GM23248 (cell line): ENCODE data around the gene ADGRL2. TPM values are rescaled to one million over a fixed set of nuclear protein-coding genes. Genes with fewer than 3 reads are reported as not detected.

ENCODE experiments used
- DNase-seq: peaks from one replicate; pipeline ENCODE4 v3.0.0-alpha.2; 2015
- H2AFZ ChIP-seq: fragments of 200-600 bp; sonication (generic); 2 replicates; pipeline ENCODE4 v1.6.1; 2016; ENCODE audit warnings: antibody characterized with exemption
- H3F3A ChIP-seq: fragments of 200-600 bp; sonication (generic); 2 replicates; pipeline ENCODE4 v1.6.1; 2016; ENCODE audit warnings: mild to moderate bottlenecking, antibody characterized with exemption, mixed run types; ENCODE audit not compliant: insufficient read depth
- H3K27ac ChIP-seq: fragments of 200-600 bp; sonication (generic); 2 replicates; pipeline ENCODE4 v1.5.1; 2016; ENCODE audit warnings: mild to moderate bottlenecking
- H3K27me3 ChIP-seq: fragments of 200-600 bp; sonication (generic); replicated peaks from 2 replicates; pipeline ENCODE4 v1.6.1; 2016; ENCODE audit warnings: mild to moderate bottlenecking; ENCODE audit not compliant: insufficient read depth
- H3K36me3 ChIP-seq: fragments of 200-600 bp; sonication (generic); 2 replicates; pipeline ENCODE4 v1.6.1; 2016; ENCODE audit warnings: low read depth, mild to moderate bottlenecking
- H3K4me1 ChIP-seq: fragments of 200-600 bp; sonication (generic); 2 replicates; pipeline ENCODE4 v1.6.1; 2016; ENCODE audit warnings: mild to moderate bottlenecking; ENCODE audit not compliant: insufficient read depth
- H3K4me2 ChIP-seq: fragments of 200-600 bp; sonication (generic); one replicate; pipeline ENCODE4 v1.6.1; 2016; ENCODE audit warnings: mild to moderate bottlenecking; ENCODE audit not compliant: unreplicated experiment
- H3K4me3 ChIP-seq: fragments of 200-600 bp; sonication (generic); 2 replicates; pipeline ENCODE4 v1.5.1; 2016; ENCODE audit warnings: mild to moderate bottlenecking
- H3K79me2 ChIP-seq: fragments of 200-600 bp; sonication (generic); 2 replicates; pipeline ENCODE4 v1.6.1; 2016; ENCODE audit warnings: mild to moderate bottlenecking; ENCODE audit not compliant: insufficient read depth
- H3K9ac ChIP-seq: fragments of 200-600 bp; sonication (generic); 2 replicates; pipeline ENCODE4 v1.6.1; 2016; ENCODE audit warnings: mild to moderate bottlenecking
- H3K9me2 ChIP-seq: fragments of 200-600 bp; sonication (generic); 2 replicates; pipeline ENCODE4 v1.6.1; 2016; ENCODE audit warnings: mixed run types, mild to moderate bottlenecking, moderate library complexity; ENCODE audit not compliant: insufficient read depth
- H3K9me3 ChIP-seq: fragments of 200-600 bp; sonication (generic); one replicate; pipeline ENCODE4 v1.6.1; 2017; ENCODE audit warnings: low read depth
- H4K20me1 ChIP-seq: fragments of 200-600 bp; sonication (generic); 2 replicates; pipeline ENCODE4 v1.6.0; 2016; ENCODE audit not compliant: insufficient read depth
- EZH2 ChIP-seq: fragments of 200-600 bp; sonication (generic); IDR thresholded peaks from 2 replicates; pipeline ENCODE4 v1.6.1; 2018; ENCODE audit warnings: antibody characterized with exemption, mild to moderate bottlenecking; ENCODE audit not compliant: insufficient read depth, poor library complexity, severe bottlenecking
- EZH2phosphoT487 ChIP-seq: fragments of 200-600 bp; sonication (generic); IDR thresholded peaks from 2 replicates; pipeline ENCODE4 v1.6.1; 2018; ENCODE audit warnings: antibody characterized with exemption, moderate library complexity, mild to moderate bottlenecking, low read depth; ENCODE audit not compliant: insufficient read depth
- WGBS, 2 experiments: methylation state at CpG; one replicate each; pipeline ENCODE4 v1.1.6; 2015 to 2017; ENCODE audit warnings: low lambda C conversion rate in 2 of 2, low coverage in 1 of 2; ENCODE audit errors: missing lambda C conversion rate in 2 of 2; 5-methylcytosine and 5-hydroxymethylcytosine counted together
- in situ Hi-C: fragments of 300-500 bp; cut with MboI; formaldehyde crosslinking; loops from 2 replicates; pipeline ENCODE4 v1.15.0; 2020
- polyA plus RNA-seq: library from polyadenylated mRNA; unstranded; fragments of >200 nt; fragmentation: Nextera tagmentation; extraction: Ambion mirVana; gene quantifications from 2 replicates; pipeline ENCODE4 v1.2.1, GENCODE V29; 2016
- total RNA-seq: library from RNA; depleted of rRNA; stranded (reverse); fragments of >200 nt; shearing (Covaris generic); gene quantifications from 2 replicates; pipeline ENCODE4 v1.2.3, GENCODE V29; 2014

The ADGRL2 gene
- total and polyA plus RNA-seq, 2 experiments from 2014 or later = 12.3 to 41.6 TPM

DNA sequence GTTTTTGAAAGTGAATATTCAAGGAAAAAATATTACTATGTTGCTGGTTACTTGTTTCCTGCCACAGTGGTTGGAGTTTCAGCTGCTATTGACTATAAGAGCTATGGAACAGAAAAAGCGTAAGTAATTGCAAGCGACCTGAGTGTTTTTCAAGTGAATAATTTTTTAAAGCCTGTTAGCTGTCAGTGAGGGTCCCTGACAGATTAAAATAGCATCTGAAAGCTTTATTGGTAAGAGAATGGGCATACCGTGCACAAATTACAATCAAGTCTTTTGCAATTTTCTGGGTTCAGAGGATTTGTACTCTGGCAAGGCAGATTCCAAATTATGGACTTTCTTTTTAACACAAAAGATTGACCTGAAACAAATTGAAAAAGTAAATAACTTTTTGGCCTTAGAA, 169.7 kb downstream of the ADGRL2 start:
- Histone ChIP-seq H3K27me3 (no peaks in the 10 kb centered on the region), H3K36me3 (peaks cover 22% of the 10 kb centered on the region; the same call in 1 of the 2 replicates), H3K9ac (no peak overlapping the region), H3K9me2 (no peaks in the 10 kb centered on the region), H3K27ac (no peak overlapping the region), H3K4me3 (no peak overlapping the region), H4K20me1 (no peaks in the 10 kb centered on the region), H3K9me3 (no peaks in the 10 kb centered on the region), H3K4me1 (no peaks in the 10 kb centered on the region), H3F3A (no peaks in the 10 kb centered on the region), H3K79me2 (no peaks in the 10 kb centered on the region), H3K4me2 (no peak overlapping the region), H2AFZ (no peak overlapping the region)
- in situ Hi-C loops = no loop called here
- no peak for TF ChIP-seq EZH2phosphoT487
- TF ChIP-seq EZH2 = no peak
- DNase-seq = no peak
- WGBS, 2 experiments = 94 to 98% methylated on average over 3 of the region's 3 CpGs

DNA sequence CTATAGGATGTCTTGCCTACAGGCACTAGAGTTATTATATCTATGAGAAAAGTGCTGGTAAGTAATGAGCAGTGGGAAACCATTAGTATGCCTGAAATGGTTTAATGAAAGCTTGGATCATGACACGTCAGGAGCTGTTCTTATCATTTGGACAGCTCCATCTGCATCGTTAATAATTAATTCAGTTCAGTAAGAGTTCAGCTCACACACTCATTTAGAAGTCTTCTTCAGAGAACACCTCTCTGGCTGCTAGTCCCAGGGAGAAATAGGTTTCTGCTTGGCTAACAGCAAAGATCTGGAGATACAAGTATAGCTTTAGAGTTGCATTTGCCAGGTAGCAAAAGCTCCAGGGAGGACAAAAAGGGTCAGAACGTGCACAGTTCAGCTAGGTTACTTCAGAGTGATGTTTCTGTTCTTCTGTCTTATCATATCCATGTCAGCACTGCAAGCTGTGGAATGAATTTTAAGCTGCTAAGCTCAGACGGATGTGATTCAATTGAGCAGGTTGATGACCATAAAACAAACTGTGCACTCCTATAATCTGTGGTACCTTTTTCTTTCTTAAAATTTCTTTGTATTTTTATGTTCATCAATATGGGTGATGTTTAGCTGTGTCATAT, 173.6 kb downstream of the ADGRL2 start:
- no peak for TF ChIP-seq EZH2
- no peak for TF ChIP-seq EZH2phosphoT487
- no peaks in the 10 kb centered on the region for H3K27me3 ChIP-seq
- H3K9me3 ChIP-seq = no peaks in the 10 kb centered on the region
- H3K9ac ChIP-seq = no peak overlapping the region
- no peaks in the 10 kb centered on the region for H4K20me1 ChIP-seq
- H3K27ac ChIP-seq = no peak overlapping the region
- in situ Hi-C loops = no loop called here
- DNase-seq = no peak
- H3K4me3 ChIP-seq = no peak overlapping the region
- no peak overlapping the region for H2AFZ ChIP-seq
- no peaks in the 10 kb centered on the region for H3K79me2 ChIP-seq
- no peaks in the 10 kb centered on the region for H3F3A ChIP-seq
- no peaks in the 10 kb centered on the region for H3K9me2 ChIP-seq
- no peaks in the 10 kb centered on the region for H3K4me1 ChIP-seq
- H3K4me2 ChIP-seq = no peak overlapping the region
- H3K36me3 ChIP-seq = peaks cover 6% of the 10 kb centered on the region; the same call in 1 of the 2 replicates
- WGBS, 2 experiments = 74 to 76% methylated on average over 4 of the region's 4 CpGs

DNA sequence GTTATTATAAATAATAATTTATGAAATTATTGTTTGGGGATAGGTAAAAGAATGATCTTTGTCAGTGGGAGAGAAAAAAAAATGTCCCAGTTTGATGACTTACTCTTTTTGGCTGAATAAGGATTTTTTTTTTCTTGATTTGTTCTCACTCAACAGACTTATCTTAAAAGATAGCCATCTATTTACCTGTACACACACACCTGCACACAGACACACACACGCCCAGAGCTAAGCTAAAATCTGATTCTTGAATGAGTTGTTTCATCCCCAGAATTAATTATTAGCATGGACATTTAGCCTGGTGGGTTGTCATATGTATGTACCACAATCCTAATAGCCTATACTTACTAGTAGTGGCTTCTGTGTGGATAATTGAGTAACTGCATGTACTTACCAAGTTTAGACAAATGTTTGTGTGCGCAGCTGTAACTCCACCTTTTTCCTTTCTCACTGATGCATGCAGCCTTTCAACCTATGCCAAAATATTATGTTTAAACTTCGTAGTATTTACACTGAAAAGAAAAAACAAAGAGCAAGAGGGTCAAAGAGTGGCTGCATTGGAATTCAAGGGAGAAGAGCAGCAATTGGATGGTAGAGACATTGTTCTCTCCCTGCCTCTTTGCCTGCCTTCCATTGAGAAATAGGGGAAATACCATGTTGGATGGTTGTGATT, 174.3 kb downstream of the ADGRL2 start:
- TF ChIP-seq EZH2phosphoT487 (no peak), EZH2 (no peak)
- H3K9me2 ChIP-seq = no peaks in the 10 kb centered on the region
- no peak overlapping the region for H2AFZ ChIP-seq
- H4K20me1 ChIP-seq = no peaks in the 10 kb centered on the region
- H3K4me3 ChIP-seq = no peak overlapping the region
- in situ Hi-C loops = no loop called here
- no peak for DNase-seq
- H3K9me3 ChIP-seq = no peaks in the 10 kb centered on the region
- no peaks in the 10 kb centered on the region for H3K27me3 ChIP-seq
- H3K79me2 ChIP-seq = no peaks in the 10 kb centered on the region
- H3K4me2 ChIP-seq = no peak overlapping the region
- no peak overlapping the region for H3K9ac ChIP-seq
- WGBS, 2 experiments = 87 to 90% methylated on average over 3 of the region's 3 CpGs
- no peaks in the 10 kb centered on the region for H3K4me1 ChIP-seq
- no peaks in the 10 kb centered on the region for H3F3A ChIP-seq
- no peak overlapping the region for H3K27ac ChIP-seq
- peaks cover 6% of the 10 kb centered on the region; the same call in 1 of the 2 replicates for H3K36me3 ChIP-seq

DNA sequence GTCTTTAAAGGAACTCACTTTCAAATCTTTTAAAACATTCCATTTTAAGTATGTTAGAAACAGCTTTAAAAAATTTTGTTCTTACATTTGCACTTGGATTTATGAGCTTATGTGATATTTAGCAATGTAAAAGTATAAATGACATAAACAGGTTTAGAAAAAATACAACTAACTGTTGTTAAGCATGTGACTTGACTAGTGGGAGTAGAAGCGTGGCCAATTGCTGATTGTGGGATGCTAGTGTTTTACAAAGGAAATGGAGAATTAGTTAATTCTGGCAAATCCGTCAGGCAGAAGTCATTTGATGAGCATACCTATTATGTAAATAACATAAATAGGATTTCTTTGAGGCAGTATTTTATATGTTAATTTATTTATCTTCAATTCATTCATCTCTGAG, 175.8 kb downstream of the ADGRL2 start:
- Histone ChIP-seq H3K27me3 (no peaks in the 10 kb centered on the region), H3K4me1 (no peaks in the 10 kb centered on the region), H3K9ac (no peak overlapping the region), H3K9me2 (no peaks in the 10 kb centered on the region), H2AFZ (no peak overlapping the region), H3K4me2 (no peak overlapping the region), H3K4me3 (no peak overlapping the region), H3K9me3 (no peaks in the 10 kb centered on the region), H3K79me2 (no peaks in the 10 kb centered on the region), H4K20me1 (no peaks in the 10 kb centered on the region), H3F3A (no peaks in the 10 kb centered on the region), H3K36me3 (no peaks in the 10 kb centered on the region), H3K27ac (no peak overlapping the region)
- TF ChIP-seq EZH2 (no peak), EZH2phosphoT487 (no peak)
- DNase-seq = no peak
- WGBS, 2 experiments = 95 to 98% methylated on average over 2 of the region's 2 CpGs
- in situ Hi-C loops = no loop called here
